ENCODE results near the gene SOX10. TPM values are rescaled to one million over a fixed set of nuclear protein-coding genes. Genes with fewer than 3 reads are reported as not detected.
"Not testable (repeated sequence)": the region's sequence is repeated elsewhere in the genome, so short reads cannot be mapped to it uniquely, and the experiment has no call there.

Gene SOX10
- total RNA-seq, 1 experiment from 2014 or later: not detected

GRCh38 chr22:37961062-37961461 lies 23.3 kb downstream of the SOX10 start:
- Mint-ChIP-seq H3K27ac (ENCODE audit: unreplicated experiment) (no peak overlapping the region), H3K4me3 (ENCODE audit: unreplicated experiment) (no peak overlapping the region), H3K4me1 (ENCODE audit: low read depth, unreplicated experiment) (peaks cover 4% of the 10 kb centered on the region), H3K9me3 (ENCODE audit: unreplicated experiment) (no peaks in the 10 kb centered on the region), H3K36me3 (ENCODE audit: insufficient read depth, unreplicated experiment) (peaks cover 40% of the 10 kb centered on the region), H3K27me3 (ENCODE audit: insufficient read depth, unreplicated experiment) (no peaks in the 10 kb centered on the region)
- CTCF ChIA-PET: no interaction called here
- intact Hi-C loops (cut with micrococcal nuclease; ENCODE audit: unreplicated experiment): no loop called here
- no TSS peak for BruUV-seq (replicated peaks)
- Histone ChIP-seq H3K4me1 (no peaks in the 10 kb centered on the region), H3K36me3 (ENCODE audit: control insufficient read depth, insufficient read depth, low read length) (no peaks in the 10 kb centered on the region; the same call in 1 of the 2 replicates), H3K27me3 (replicated peaks; ENCODE audit: control insufficient read depth, insufficient read depth, low read length) (no peaks in the 10 kb centered on the region), H3K4me3 (ENCODE audit: low read depth, low read length) (no peak overlapping the region), H3K9me3 (no peaks in the 10 kb centered on the region)
- POLR2A ChIA-PET: no interaction called here
- no peak for TF ChIP-seq CTCF (IDR thresholded peaks at IDR 0.05; ENCODE audit: insufficient read depth in 1 of 2, low read depth in 1 of 2, low read length in 1 of 2, severe bottlenecking in 1 of 2, unreplicated experiment in 1 of 2)
- DNase-seq: no peak

- peaks cover 43% of the 10 kb centered on the region for H3K36me3 Mint-ChIP-seq (ENCODE audit: insufficient read depth, unreplicated experiment)
- no peaks in the 10 kb centered on the region for H3K9me3 ChIP-seq
- BruUV-seq (replicated peaks): no TSS peak
- H3K4me1 Mint-ChIP-seq (ENCODE audit: low read depth, unreplicated experiment): peaks cover 9% of the 10 kb centered on the region
- H3K4me3 ChIP-seq (ENCODE audit: low read depth, low read length): no peak overlapping the region
- ChIA-PET POLR2A (no interaction called here), CTCF (interaction anchor here (0.6 kb wide), 2 partner anchors 10 to 12 kb away, joined by 3 to 6 read pairs; no protein-coding TSS in a partner anchor)
- no peaks in the 10 kb centered on the region for H3K9me3 Mint-ChIP-seq (ENCODE audit: unreplicated experiment)
- no peaks in the 10 kb centered on the region; the same call in 1 of the 2 replicates for H3K36me3 ChIP-seq (ENCODE audit: control insufficient read depth, insufficient read depth, low read length)
- no peaks in the 10 kb centered on the region for H3K27me3 ChIP-seq (replicated peaks; ENCODE audit: control insufficient read depth, insufficient read depth, low read length)
- H3K27me3 Mint-ChIP-seq (ENCODE audit: insufficient read depth, unreplicated experiment): no peaks in the 10 kb centered on the region
- H3K27ac Mint-ChIP-seq (ENCODE audit: unreplicated experiment): no peak overlapping the region
- H3K4me3 Mint-ChIP-seq (ENCODE audit: unreplicated experiment): no peak overlapping the region
- DNase-seq: no peak
- no peak for TF ChIP-seq CTCF (IDR thresholded peaks at IDR 0.05; ENCODE audit: insufficient read depth in 1 of 2, low read depth in 1 of 2, low read length in 1 of 2, severe bottlenecking in 1 of 2, unreplicated experiment in 1 of 2)
- intact Hi-C loops (cut with micrococcal nuclease; ENCODE audit: unreplicated experiment): loop anchor here (10.0 kb wide), 1 partner anchor 155 kb away; the partner anchor contains the start of gene GCAT
- peaks cover 5% of the 10 kb centered on the region; the same call in 1 of the 2 replicates for H3K4me1 ChIP-seq
Measured at GRCh38 chr22:37959231-37959825, 25.0 kb downstream of the SOX10 start.

GRCh38 chr22:37957232-37957631 lies 27.1 kb downstream of the SOX10 start:
- POLR2A ChIA-PET: no interaction called here
- DNase-seq: no peak
- CTCF ChIA-PET: no interaction called here
- H3K4me3 ChIP-seq (ENCODE audit: low read depth, low read length): no peak overlapping the region
- BruUV-seq (replicated peaks): no TSS peak
- no peak for TF ChIP-seq CTCF (IDR thresholded peaks at IDR 0.05; ENCODE audit: insufficient read depth in 1 of 2, low read depth in 1 of 2, low read length in 1 of 2, severe bottlenecking in 1 of 2, unreplicated experiment in 1 of 2)
- no peaks in the 10 kb centered on the region for H3K27me3 Mint-ChIP-seq (ENCODE audit: insufficient read depth, unreplicated experiment)
- peaks cover 5% of the 10 kb centered on the region; the same call in 1 of the 2 replicates for H3K4me1 ChIP-seq
- no peak overlapping the region for H3K27ac Mint-ChIP-seq (ENCODE audit: unreplicated experiment)
- H3K4me1 Mint-ChIP-seq (ENCODE audit: low read depth, unreplicated experiment): peaks cover 10% of the 10 kb centered on the region
- H3K9me3 Mint-ChIP-seq (ENCODE audit: unreplicated experiment): no peaks in the 10 kb centered on the region
- peaks cover 32% of the 10 kb centered on the region for H3K36me3 Mint-ChIP-seq (ENCODE audit: insufficient read depth, unreplicated experiment)
- intact Hi-C loops (cut with micrococcal nuclease; ENCODE audit: unreplicated experiment): loop anchor here (10.0 kb wide), 1 partner anchor 152 kb away; the partner anchor contains the start of gene GCAT
- H3K36me3 ChIP-seq (ENCODE audit: control insufficient read depth, insufficient read depth, low read length): no peaks in the 10 kb centered on the region; the same call in 1 of the 2 replicates
- H3K4me3 Mint-ChIP-seq (ENCODE audit: unreplicated experiment): no peak overlapping the region
- no peaks in the 10 kb centered on the region for H3K9me3 ChIP-seq
- no peaks in the 10 kb centered on the region for H3K27me3 ChIP-seq (replicated peaks; ENCODE audit: control insufficient read depth, insufficient read depth, low read length)

- H3K4me1 ChIP-seq: not testable (repeated sequence)
Measured at GRCh38 chr22:37955825-37956397, 28.4 kb downstream of the SOX10 start.

More at GRCh38 chr22:37955825-37956397, 28.4 kb downstream of the SOX10 start:
- peaks cover 30% of the 10 kb centered on the region for H3K36me3 Mint-ChIP-seq (ENCODE audit: insufficient read depth, unreplicated experiment)
- H3K4me3 Mint-ChIP-seq (ENCODE audit: unreplicated experiment); H3K9me3 ChIP-seq; DNase-seq; H3K36me3 ChIP-seq (ENCODE audit: control insufficient read depth, insufficient read depth, low read length); H3K4me3 ChIP-seq (ENCODE audit: low read depth, low read length); H3K9me3 Mint-ChIP-seq (ENCODE audit: unreplicated experiment); POLR2A ChIA-PET; H3K27ac Mint-ChIP-seq (ENCODE audit: unreplicated experiment); H3K27me3 Mint-ChIP-seq (ENCODE audit: insufficient read depth, unreplicated experiment); CTCF ChIA-PET; H3K27me3 ChIP-seq (replicated peaks; ENCODE audit: control insufficient read depth, insufficient read depth, low read length); BruUV-seq (replicated peaks): not testable (repeated sequence)
- intact Hi-C loops (cut with micrococcal nuclease; ENCODE audit: unreplicated experiment): loop anchor here (10.0 kb wide), 1 partner anchor 151 kb away; the partner anchor contains the start of gene GCAT
- peaks cover 10% of the 10 kb centered on the region for H3K4me1 Mint-ChIP-seq (ENCODE audit: low read depth, unreplicated experiment)

Measured in Caco-2 (cell line).